HG03571 (cell line): ENCODE results near the gene RNF223.

ENCODE experiments used
- ATAC-seq: cut with Tn5 transposase; IDR thresholded peaks from one replicate; pipeline ENCODE4 v1.9.1; 2021; ENCODE audit not compliant: unreplicated experiment

The RNF223 gene

GRCh38 chr1:1047407-1047806, 26.7 kb downstream of the RNF223 start:
- no peak for ATAC-seq

GRCh38 chr1:1046767-1047166, 27.3 kb downstream of the RNF223 start:
- no peak for ATAC-seq

DNA sequence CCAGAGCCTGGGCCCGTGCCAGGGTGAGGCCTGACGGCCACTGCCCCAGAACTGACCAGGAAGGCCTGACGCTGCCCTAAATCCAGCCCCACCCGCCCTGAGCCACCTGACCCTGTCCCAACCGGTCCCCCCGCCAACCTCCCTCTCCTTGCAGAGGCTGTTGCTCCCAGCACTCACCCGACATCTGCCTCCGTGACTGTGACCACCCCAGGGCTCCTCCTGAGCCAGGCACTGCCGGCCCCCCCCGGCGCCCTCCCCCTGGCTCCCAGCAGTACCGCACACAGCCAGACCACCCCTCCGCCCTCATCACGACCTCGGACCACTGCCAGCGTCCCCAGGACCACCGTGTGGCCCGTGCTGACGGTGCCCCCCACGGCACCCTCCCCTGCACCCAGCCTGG, 27.9 kb downstream of the RNF223 start:
- no peak for ATAC-seq

- ATAC-seq: no peak
Observed at GRCh38 chr1:1045129-1045528, 29.0 kb downstream of the RNF223 start.

DNA sequence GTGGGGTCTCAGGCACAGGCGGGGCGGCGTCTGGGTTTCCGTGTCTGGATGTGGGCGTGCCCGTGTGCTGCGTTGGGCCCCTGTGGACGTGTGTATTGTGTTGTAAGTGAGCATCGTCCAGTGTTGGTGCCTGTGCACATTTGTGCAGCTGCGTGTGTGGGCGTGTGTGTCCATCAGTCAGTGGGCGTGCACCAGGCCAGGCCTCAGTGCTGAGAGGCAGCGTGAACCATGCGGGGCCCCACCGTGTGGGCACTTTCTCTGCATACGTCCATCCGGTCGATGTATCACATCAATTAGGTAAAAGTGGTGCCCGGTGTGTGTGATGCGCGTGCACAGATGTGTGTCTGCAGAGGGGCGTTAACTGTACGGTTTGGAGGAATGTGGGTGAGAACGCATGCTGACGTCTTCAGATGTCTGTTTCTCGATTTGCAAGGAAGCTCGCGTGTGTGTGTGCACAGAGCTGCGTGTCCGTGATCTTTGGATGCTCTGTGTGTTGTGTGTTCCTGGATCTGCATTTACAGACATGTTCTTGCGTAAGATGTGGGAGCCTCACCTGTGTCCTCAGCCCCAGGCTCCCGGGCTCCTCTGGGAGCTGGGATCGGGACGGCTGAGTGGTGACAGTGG, 29.5 kb downstream of the RNF223 start:
- ATAC-seq: no peak

- no peak for ATAC-seq
Observed at GRCh38 chr1:1043921-1044320, 30.2 kb downstream of the RNF223 start.

GRCh38 chr1:1043411-1043810, 30.7 kb downstream of the RNF223 start:
- no peak for ATAC-seq

GRCh38 chr1:1042835-1043234, 31.3 kb downstream of the RNF223 start:
- ATAC-seq: no peak

DNA sequence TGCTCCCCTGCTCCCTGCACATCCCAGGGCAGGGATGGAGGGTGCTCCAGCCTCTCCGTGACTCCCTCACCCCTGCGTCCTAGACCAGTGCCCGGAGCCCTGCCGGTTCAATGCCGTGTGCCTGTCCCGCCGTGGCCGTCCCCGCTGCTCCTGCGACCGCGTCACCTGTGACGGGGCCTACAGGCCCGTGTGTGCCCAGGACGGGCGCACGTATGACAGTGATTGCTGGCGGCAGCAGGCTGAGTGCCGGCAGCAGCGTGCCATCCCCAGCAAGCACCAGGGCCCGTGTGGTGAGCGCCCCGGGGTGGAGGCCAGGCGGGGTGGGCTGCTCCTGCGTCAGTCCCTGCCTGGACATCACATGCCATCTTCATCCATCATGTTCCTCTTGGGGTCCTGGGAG, 32.2 kb downstream of the RNF223 start:
- no peak for ATAC-seq

DNA sequence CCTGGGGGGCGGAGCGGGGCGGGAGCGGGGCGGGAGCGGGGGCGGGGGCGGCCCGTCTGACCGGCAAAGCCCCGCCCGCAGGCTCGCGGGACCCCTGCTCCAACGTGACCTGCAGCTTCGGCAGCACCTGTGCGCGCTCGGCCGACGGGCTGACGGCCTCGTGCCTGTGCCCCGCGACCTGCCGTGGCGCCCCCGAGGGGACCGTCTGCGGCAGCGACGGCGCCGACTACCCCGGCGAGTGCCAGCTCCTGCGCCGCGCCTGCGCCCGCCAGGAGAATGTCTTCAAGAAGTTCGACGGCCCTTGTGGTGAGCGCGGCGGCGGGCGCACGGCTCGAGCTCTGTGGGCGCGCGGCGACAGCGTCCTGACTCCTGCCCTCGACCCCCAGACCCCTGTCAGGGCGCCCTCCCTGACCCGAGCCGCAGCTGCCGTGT, 33.0 kb downstream of the RNF223 start:
- ATAC-seq: no peak

GRCh38 chr1:1040004-1040991, 33.8 kb downstream of the RNF223 start:
- ATAC-seq: peak; percentile 46

DNA sequence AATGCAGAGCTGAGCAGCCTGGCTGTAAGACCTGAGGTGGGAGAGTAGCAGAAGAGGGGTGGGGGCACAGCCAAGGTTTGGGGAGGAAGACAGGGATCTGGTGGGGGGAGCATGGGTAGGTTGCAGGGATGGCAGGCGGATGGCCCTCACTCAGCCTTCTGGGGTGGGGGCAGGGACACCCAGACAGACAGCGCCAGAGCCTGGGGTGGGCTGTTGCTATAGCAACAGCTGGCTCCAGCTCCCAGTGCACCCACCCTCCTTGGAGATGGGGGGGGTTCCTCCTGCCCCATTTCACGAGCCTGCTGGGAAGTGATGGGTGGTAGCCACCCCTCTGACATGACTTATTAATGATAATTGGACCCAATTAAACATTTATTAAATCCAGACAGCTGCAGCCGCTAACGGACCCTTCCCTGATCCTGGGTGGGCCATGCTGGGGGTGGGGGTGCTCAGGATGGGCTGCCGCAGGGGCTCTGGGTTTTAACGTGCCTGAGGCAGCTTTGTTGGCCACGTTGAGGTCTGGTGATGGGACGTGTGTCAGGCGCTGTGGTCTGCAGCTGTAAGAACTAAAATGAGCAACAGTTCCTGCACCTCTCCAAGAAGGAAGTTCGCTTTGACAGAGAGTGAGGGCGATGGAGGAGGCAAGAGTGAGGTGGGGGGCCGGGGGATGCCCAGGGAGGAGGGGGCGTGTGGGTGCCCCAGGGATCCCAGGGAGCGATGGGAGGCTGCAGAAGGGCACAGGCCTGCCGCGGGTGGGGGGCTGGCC, 34.8 kb downstream of the RNF223 start:
- ATAC-seq: no peak

DNA sequence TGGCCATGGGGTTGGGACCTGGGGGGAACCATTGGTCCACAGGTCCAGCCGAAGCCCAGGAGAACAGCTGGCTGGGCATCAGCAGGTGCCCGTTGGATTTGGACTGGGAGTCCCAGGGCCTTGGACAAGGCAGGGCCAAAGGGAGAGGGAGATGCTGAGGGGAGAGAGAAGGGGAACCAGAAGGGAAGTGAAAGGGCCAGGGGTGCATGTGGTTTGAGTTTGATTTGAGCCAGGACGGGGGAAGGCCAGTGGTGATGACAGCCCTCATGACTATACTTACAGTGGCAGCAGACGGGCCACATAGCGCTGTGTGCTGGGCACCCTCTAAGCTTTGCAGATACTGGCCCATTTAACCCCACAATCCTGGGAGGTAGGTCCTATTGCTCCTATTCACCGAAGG, 35.4 kb downstream of the RNF223 start:
- ATAC-seq: peak; percentile 51

- no peak for ATAC-seq
Observed at GRCh38 chr1:1037366-1038327, 36.5 kb downstream of the RNF223 start.

DNA sequence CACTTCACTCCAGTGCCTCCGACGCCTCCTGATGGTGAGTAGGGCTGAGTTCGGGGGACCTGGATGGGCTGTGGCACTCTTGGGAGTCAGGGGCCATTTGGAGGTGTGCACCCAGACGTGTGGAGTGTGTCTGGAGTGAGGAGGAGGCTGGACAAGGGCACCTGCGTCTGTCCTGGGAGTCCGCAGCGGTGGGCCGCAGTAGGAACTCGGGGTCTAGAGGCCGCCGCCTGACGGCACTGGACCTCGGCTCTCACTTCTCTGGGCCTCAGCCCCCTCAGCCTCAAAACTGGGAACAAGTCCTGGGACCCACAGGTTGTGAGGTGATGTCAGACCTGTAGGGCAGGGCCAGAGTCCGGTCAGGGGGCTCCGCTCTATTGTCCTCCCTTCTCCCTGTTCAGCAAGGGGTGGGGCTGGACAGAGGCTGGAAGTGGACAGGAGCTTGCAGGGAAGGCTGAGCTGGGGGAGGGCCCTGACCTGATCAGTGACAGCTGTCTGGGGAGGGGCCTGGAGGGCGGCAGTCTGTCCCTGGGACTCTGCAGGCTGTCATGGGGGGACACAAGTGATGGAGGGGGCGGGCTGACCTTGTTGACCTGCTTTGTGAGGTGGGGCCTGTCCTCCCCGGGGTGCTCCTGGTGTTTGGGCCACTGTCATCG, 38.7 kb downstream of the RNF223 start:
- no peak for ATAC-seq

DNA sequence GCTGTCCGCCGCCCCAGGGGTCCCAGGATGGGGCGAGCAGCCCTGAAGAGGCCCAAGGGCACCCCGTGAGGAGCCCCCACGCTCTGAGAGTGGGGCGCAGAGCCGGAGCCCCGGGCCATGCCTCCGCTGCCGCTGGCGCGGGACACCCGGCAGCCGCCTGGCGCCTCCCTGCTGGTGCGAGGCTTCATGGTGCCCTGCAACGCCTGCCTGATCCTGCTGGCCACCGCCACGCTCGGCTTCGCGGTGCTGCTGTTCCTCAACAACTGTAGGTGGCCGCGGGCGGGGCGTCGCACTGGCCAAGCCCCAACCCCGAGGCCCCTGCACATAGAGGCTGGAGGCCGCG, 39.7 kb downstream of the RNF223 start:
- ATAC-seq: no peak

DNA sequence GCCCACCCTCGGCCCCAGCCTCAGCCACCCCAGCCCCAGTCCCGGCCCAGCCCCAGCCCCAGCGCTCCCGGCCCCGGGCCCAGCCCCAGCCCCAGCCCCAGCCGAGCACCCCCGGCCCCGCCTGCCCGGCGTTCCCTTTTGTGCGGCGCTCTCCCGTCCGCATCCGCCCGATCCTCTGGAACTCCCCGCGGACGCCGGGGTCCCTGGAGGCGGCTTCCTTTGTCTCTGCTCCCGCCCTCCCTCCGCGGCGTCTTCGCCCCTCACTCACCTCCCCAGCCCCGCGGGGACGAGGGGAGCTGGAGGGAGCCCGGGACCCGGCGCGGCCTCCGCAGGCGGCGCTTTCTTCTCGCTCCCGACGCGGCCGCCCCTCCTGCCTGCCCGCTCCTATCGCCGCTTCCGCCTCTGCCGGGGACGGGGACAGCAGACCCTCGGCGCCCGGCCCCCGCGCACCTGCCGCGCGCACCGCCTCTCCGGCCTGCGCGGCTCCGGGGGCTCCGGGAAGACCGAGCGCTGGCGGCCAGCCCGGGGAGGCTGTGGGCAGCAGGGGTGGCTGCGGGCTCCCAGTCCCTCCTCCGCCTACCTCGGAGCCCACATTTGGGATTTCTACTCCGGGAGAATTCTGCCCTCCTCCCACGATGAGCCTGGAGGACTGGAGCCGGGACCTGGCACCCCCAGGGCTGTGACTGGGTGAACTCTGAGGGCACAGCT, 40.2 kb downstream of the RNF223 start:
- ATAC-seq: no peak

DNA sequence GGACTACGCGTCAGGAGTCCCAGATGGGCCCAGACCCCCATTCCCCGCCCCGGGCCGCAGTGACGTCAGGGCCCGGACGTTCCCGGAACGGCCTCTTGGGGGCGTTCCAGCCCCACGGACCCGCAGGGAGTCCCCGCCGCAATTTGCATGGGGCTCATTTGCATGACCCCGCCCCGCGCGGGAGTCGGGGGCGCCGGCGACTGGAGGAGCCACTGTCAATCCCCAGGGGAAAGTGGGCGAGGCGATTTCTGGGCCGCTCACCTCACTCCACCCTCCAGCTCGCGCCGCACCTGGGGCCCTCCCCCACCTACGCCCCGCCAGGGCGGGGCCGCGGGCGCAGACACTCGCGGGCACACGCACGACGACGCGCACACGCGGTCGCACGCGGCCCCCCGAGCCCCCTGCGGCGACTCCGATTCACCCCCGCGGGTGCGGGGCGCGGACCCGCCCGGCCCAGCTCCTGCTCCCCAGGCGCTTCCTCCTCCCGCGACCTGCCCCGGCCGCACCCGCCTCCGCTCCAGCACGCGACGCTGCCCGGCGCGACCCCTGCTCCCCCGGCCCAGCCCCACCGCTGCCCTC, 41.0 kb downstream of the RNF223 start:
- ATAC-seq: peak; percentile 75

GRCh38 chr1:1032424-1032823, 41.7 kb downstream of the RNF223 start:
- ATAC-seq: peak; percentile 10
